Ovary (tissue), 3 donors: Measurements from ENCODE around the gene WDR18.
A peak's percentile ranks its signal among the peaks of the same experiment; 100 is the strongest.

Source experiments
- POLR2A ChIP-seq: fragments of 450-650 bp; IDR thresholded peaks from one replicate; pipeline ENCODE4 v1.6.1; 2017; ENCODE audit warnings: antibody characterized with exemption, mild to moderate bottlenecking, moderate library complexity
- TF ChIP-seq, protein P1 (sequence below), 3 donors: fragments of 450-650 bp in 2 of 3; fragments of 200-600 bp in 1 of 3; IDR thresholded peaks; one replicate each; pipeline versions ENCODE4 v1.5.1 to v1.8.0; 2016 to 2022; ENCODE audit warnings: antibody characterized with exemption in 3 of 3, mild to moderate bottlenecking in 1 of 3
- donor health status: DM: no; HTN: no; CAD: no.

DNA sequence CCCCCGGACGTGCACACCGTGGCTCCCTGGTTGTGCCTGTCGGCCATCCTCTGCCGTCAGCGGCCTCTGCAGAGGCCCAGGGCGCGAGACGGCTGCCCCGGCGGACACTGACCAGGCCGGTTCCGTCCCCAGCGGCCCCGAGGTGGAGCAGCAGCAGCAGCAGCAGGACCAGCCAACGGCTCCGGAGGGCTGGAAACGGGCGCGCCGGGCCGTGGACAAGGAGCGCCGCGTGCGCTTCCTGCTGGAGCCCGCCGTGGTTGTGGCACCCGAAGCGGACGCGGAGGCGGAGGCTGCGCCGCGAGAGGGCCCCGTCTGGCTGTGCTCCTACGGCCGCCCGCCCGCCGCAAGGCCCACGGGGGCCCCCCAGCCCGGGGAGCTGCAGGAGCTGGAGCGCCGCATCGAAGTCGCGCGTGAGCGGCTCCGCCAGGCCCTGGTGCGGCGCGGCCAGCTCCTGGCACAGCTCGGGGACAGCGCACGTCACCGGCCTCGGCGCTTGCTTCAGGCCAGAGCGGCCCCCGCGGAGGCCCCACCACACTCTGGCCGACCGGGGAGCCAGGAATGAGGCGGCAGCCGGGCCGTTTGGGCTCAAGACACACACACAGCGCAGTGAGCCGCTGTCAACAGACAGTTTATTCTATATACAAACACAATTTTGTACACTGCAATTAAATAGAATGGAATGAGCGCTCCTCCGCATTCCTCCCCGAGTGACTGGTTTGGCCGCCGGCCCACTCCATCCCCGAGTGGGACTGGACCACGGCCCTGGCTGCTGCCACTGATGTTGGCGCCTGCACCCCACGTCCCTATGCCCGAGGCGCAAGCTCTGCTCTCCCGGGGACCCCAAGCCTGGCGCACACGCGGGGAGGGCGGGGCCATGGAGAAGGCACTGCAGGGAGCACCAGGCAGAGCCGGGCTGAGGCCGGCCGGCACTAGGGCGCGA, 25.2 kb downstream of the WDR18 start:
- no peak for TF ChIP-seq POLR2A
- TF ChIP-seq, protein P1, sequence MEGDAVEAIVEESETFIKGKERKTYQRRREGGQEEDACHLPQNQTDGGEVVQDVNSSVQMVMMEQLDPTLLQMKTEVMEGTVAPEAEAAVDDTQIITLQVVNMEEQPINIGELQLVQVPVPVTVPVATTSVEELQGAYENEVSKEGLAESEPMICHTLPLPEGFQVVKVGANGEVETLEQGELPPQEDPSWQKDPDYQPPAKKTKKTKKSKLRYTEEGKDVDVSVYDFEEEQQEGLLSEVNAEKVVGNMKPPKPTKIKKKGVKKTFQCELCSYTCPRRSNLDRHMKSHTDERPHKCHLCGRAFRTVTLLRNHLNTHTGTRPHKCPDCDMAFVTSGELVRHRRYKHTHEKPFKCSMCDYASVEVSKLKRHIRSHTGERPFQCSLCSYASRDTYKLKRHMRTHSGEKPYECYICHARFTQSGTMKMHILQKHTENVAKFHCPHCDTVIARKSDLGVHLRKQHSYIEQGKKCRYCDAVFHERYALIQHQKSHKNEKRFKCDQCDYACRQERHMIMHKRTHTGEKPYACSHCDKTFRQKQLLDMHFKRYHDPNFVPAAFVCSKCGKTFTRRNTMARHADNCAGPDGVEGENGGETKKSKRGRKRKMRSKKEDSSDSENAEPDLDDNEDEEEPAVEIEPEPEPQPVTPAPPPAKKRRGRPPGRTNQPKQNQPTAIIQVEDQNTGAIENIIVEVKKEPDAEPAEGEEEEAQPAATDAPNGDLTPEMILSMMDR (IDR thresholded peaks at IDR 0.05): peak in 1 of 3 donors; percentile 32
